ENCODE measurements around the gene ADIPOR2.

Gene ADIPOR2

DNA sequence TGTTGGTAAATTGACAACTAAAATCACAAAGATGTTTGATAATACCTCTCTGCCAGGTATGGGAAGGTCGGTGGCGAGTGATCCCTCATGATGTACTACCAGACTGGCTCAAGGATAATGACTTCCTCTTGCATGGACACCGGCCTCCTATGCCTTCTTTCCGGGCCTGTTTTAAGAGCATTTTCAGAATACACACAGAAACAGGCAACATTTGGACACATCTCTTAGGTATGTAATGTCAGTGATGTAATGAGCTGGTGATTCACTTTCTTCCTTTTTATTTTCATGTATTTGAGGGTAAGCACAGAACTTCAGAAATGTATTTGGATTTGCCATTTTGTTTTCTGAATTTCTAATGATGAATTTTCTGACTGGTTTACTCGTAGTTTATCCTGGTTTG, 86.9 kb downstream of the ADIPOR2 start:
- DNase-seq, result no peak

DNA sequence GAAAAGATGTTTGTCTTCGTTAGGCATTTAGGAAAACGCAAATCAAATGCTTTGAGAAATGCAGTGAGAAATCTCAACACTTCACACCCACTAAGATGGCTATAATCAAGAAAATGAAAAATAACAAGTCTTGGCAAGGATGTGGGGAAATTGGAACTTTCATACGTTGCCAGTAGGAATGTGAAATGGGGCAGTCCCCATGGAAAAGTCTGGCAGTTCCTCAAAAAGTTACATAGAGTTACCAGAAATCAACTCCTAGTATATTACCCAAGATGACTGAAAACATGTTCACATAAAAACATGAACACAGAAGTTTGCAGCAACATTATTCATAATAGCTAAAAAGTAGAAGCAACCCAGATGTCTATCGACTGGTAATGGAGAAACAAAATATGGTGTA, 88.0 kb downstream of the ADIPOR2 start:
- DNase-seq, result no peak

DNA sequence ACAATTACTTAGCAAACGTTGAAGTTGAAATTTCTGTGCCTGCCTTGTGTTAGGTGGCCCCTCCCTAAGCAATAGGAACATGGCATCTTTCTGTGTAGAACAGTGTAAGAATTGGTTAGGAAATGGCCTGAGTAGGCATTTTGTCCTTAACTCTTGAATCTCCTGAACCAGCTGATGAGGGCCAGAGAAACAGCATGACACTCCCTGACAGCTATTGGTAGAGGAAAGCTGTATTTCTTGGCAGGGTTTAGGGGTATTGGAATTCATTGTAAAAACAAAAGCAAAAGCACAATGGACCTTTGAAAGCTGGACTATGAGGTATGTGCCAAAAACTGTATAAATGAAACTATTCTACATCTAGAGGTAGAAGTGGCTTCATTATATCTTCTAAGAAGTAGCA, 88.9 kb downstream of the ADIPOR2 start:
- DNase-seq, result no peak

DNA sequence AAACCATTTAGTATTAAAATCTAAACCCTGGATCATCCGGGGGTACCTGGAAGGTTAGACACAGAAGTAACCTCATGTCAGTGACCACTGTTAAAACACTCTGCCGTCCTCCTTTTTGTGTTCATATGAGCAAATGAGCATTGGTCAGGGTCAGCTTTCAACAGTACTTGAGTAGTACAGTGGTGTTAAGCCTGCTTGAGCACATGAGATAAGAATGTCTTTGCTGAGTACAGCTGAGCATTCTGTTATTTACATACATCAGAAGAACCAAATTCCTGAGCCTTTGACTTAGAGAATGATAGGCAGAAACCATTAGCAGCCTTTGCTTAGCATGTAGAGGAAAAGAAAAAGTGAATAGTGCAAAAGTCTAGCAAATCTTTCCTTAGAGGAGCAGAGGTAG, 90.9 kb downstream of the ADIPOR2 start:
- DNase-seq, result no peak

DNA sequence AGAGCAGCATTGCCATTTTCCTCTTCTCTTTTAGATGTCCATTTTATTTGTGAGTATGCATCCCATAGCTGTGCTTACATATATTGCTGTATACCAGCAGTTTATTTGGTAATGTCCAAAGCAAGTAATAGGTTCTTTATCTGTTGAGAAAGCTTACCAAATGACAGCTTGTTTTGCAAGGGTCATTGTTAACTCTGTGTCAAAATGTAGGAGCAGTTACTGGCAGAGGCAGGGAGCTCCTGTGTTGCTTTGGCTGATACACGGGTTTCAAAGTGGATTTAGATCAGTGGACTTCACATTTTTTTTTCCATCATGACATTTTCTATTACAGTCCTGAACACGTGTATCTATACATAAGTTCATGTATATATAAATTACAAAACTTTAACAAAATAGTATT, 91.3 kb downstream of the ADIPOR2 start:
- DNase-seq, result no peak

DNA sequence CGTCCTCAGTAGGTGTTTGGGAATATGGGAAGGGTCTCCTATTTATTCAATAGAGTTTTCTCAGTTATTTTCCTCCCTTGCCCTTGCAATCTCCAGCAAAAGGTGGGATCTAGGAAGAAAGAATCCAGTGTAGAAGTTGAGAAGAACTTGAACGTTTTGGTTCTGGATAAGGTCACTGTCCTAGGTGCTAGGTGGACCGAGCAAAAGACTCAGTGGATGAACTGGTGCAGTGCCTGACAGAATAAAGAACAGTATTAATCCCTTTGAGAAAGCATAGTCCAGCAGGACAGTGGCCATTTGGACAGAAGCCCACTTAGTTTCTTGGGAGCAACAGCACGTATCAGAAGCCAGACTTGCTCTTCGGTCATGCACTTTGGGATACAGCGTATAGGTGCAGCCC, 96.8 kb downstream of the ADIPOR2 start:
- no peak for DNase-seq

DNA sequence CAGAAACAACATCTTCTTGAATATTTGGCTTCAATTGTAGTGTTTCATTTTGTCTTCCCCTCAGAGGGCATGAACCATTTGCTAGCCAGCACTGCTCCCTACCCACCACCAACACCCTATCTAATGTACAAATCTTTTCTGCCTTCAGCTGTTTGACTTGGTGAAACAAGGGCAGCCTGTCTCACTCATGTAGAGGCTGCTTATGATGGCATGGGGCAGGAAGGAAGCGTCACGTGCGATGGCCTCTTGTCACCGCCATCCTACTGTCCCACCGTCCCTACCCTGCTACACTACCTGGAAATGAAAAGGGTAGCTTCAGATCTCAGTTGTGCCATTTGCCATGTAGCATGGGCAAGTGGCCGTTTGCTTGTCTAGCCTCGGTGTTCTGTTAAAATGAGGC, 99.6 kb downstream of the ADIPOR2 start:
- DNase-seq, result peak; percentile 42

DNA sequence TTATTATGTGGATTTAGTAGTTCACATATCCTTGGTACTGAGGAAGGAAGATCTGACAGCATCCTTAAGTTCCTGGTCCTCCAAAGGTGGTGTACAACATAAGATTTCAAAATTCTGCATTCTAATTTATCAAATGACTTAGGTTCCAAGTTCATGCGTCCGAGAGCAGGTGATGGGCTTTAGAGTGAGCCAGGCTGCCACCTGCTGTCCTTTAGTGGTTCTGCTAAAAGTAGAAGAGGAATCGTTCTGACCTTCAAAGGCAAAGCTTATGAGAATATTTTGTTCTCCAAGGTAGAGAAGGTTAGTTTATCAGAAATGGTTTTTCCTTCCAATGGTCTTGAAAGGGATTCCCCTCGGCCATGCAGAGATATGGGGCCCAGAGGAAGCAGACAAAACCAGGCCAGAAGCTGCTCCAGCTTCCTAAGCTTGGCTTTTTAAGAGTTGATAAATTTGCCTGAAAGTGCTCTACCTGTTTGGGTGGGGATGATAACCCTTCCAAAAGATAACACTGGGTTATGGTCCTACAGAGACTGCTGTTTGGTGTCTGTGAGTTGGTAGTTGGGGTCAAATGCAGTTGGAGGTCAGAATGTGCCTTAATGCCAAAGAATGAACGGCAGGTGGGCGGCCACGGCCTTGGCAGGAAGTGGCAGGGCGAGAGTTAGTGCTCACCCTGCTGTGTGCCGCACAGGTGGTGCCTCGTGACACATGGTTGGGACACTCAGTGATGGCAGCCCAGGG, 100.4 kb downstream of the ADIPOR2 start:
- DNase-seq, result peak; percentile 93

DNA sequence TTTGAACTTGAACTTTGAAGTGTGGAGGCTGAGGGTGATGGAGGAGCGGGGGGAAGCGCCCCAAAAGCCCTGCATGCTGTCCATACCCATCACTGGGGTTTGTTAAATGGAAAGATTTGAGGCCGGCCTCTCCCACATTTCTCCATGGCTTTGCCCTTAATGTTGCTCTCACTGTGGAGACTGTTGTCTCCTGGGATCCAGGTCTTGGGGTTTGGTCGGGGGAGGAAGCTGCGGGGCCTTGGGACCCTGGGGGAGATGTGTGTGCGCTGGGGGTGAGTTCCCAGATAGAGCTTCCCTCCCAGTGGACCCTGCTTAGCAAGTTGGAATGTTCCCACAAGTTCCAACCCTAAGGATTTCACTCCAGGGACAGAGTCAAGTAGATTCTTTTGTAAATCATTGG, 101.5 kb downstream of the ADIPOR2 start:
- DNase-seq, result no peak

DNA sequence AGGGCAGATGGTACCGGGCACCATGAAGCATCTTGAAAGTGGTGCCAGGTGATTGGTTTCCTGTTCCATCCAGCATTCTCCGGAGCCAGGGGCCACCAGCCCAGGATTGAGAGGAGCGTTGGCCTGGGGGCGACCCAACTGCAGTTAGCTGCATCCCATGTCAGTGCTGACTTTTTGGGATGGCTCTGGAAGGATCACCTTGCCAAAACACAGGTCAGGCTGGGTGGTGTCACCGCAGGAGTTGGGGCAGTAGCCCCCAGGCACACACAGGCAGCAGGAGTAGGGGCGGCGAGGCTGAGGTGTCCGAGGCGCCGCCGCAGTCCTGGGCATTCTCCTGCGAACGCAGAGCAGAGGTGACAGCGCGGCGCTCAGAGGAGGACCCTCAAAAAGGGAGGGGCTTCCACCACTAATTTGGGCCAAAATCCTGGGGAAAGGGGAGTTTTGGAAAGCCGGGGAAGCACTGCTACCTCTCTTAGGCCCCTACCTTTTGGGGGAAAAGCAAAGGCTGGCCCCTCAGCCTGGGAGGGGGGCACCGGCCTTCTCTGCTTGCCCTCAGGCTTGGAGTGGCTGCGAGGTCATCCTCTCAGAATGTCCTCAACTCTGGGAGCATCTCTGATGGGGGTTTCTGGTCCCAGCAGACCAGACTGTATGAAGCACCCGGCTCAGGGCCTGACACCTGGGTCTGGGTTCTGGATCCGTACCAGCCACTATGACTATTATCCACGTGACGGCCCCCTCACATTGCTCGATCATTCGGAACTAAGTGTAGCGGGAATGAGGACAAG, 102.7 kb downstream of the ADIPOR2 start:
- no peak for DNase-seq

DNA sequence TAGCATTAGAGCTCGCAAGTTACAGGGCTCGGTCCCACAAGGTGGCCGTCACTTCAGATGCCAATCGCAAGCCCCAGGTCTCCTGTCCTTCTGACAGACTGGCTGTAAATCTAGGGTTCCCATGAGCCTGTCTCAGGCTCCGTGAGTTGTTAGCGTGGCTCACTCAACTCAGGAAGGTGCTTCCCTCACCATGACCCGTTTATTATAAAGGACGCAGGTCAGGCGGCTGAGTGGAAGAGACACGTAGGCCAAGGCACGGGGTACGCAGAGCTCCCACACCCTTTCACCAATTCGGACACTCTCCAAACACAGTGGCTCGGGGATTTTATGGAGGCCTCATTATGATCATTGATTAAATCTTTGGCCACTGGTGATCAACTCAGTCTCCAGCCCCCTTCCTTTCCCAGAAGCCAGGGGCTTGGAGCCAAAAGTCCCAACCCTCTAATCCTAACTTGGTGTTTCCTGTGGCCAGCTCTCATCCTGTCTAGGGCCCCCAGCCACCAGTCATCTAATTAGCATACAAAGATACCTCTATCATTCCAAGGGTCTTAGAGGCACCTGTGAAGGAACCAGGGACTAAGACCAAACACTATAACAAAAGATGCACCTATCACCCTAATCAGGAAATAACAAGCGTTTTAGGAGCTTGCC, 103.7 kb downstream of the ADIPOR2 start:
- DNase-seq, result no peak

DNA sequence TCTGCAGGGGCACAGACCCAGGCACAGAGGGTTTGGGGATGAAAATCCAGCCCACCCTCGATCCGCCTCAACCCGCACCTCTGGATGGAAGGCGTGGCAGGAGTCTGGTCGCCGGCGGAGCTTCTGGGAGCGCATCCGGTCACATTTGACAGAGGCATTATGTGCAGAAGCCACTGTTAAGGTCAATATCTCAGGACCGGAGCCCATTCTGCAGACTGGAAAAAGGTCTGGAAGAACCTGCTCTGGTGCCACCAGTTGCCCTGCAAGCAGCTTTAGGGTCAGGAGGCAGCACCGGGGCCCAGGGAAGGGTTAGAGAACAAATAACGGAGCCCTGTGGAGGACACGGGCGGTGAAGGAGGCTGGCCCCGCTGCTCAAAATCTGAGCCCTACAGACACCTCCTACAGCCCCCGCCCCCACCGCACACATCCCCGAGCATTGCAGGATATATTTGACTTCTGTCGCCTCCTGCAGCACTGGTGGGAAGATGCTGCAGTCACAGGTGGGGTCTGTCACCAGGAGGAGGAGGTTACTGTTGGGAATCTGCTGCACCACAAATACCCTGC, 104.4 kb downstream of the ADIPOR2 start:
- no peak for DNase-seq

DNA sequence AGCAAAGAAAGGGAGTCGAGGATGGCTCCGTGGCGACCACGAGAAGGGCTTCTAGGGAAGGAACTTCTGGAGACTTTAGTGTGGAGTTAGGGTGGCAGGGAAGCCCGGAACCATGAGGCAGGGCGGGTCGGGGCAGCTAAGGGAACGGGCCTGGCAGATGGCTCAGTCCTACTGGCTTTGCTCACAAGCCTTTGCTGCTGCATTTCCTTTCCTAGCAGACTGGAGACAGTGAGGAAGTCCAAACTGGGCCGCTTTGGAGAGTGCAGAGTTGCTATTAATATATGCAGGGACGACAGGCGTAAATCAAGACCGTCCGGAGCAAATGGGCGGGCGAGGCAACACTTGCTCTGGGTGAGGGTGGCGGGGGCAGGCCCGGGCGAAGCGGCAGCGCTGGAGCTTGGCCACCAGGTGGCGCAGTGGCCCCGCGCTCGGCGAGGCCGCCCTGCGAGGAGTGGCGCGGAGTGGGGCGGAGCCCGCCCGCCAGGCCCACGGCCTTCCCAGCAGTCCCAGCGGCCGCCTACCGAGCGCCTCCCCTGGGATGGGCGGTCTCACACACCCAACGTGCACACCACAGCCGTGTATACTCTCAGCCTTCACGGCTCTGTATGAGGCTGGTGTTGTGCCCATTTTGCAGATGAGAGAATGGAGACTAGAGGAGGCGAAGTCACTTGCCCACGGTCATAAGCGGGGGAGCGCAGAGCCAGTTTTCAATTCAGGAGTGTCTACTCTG, 105.1 kb downstream of the ADIPOR2 start:
- DNase-seq, result peak; percentile 96

DNA sequence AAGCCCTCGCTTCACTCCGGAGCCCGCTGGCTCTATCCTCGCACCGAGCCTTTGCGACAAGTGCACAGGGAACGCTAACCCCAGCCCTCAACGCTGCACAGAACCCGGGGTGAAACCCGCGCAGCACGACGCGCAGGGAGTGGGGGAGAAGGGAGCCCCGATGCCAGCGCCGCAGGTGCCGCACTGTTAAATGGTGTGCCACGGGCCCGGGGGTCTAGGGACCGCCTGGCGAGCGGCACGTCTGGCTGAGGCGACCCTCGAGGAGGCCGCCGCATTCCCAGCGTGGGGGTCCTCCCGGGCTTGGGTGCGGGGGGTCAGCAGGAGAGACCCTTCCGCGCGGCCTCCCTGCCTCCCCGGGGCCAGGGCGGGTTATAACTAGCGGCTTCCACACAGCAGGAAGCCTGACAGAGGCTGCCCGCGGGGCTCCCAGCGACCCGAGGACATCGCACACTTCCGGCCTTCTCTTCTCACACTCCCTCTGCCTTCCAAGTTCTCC, 105.7 kb downstream of the ADIPOR2 start:
- DNase-seq, result peak; percentile 80

DNA sequence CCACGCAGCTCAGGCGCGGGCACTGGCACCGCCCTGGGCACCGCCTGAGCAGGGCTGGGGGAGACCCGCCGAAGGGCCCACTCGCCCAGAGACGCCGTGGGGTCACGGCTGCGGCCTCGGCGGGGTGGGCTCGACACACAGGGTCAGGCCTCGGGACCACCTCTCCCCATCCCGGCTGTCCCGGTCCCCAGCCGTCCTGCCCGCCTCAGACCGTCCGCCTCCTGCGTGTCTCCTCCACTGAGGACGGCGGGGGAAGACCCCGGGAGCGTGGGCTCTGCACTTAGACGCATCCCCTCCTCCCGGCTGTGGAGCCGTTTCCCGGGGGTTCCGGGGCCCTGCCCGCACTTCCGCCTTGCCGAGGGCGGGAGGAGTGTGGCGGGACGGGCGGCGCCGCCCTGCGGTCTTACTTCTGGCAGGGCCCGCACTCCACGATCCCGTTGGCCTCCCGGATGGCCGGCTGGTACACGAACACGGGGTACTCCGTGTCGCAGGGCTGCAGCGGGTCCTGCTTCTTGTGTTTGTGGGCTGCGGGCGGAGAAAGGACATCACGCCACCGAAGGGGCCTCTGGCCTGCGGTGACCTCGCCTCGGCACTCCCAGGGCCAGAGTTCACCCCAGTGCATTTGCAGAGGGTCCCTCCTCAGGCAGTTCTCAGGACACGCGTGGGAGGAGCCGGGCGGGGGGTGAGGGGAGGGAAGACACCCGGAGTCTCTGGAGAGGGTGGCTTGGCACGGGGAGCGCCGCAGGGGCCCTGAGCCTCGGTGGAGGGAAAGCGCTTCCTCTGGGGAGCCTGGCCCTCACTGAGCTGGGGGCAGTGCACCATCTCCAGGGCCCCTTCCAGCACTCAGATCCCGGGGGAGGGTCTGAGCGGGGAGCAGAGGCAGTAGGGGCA, 106.4 kb downstream of the ADIPOR2 start:
- DNase-seq, result peak; percentile 78

DNA sequence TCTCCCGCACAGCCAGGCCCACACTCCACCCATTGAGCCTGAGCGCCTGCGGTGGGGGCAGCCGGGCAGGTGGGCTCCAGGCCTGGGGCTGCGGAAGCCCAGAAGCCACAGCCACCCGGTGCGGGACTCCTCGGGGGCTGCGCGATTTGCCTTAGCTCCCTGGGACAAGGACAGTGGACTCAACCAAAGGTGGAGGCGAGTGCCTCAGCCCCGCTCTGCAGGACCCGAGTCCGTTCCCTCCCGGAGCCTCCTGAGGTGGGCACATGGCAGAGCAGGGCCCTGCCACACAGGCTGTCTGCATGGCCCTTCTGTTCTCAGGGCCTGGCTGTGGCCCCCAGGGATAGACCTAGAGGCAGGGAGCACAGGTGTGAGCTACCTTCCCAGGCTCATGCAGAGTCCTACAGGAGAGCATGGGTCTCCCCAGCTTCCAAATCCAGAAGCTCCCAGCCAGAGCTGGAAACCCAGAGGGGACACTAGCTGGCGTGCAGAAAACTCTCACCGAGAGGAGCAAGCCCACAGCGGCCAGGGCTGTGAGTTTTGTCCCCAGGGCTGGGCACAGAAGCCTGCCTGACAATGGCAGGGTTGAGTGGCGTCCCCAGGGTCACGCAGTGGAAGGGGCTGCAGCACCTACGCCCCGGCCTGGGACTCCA, 107.2 kb downstream of the ADIPOR2 start:
- DNase-seq, result no peak

DNA sequence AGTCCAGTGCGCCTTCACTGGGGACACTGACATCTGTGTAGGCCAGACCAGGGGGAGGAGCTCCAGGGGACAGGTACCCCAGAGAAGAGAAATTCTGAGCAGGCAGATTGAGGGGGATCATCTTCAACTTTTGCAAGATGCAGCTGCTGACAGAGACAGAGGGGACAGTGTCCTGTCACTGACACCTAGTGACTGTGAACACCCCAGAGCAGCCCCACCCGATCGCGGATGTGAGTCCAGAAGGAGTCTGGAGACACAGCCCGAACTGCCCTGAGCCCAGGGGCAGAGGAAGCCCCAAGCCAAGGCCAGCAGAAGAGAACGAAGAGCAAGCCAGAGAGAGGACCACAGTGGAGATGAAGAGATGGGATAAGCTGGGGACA, 107.8 kb downstream of the ADIPOR2 start:
- DNase-seq, result no peak

DNA sequence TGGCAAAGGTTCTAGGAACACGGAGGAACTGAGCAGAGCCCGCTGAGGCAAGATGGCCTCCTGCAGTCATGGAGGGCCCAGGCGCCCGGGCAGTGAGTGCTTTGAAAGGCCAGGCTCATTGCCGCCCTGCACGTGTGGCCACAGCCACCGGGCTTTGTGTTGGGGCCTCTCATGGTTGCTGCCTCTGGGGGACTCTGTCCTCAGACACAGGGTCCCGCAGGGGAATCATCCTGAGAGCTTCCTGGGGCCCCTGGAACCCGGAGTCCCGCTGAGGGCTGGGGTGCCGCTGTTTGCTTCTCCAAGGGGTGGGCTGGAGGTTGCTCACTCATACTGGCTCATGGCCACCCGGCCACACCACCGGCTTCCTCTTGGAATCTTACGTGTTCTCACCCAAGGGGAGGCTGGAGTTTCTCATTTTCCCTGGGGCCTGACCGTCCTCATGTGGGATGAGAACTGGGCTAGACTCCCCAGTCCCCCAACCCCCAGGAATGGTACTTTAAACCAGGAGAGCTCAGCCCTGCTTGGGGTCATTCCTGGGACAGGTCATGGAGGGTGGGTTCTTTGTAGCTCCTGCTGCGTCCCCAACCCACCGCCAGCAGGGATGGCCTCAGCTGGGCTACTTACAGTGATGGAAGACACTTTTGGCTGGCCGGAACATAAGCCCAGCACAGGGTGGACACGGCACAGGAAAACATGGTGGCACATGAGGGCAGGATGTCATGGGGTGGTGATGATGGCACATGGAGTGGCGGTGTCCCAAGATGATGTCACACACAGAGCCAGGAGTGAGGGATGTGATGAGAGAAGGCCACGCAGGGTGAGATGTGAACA, 108.4 kb downstream of the ADIPOR2 start:
- DNase-seq, result no peak

DNA sequence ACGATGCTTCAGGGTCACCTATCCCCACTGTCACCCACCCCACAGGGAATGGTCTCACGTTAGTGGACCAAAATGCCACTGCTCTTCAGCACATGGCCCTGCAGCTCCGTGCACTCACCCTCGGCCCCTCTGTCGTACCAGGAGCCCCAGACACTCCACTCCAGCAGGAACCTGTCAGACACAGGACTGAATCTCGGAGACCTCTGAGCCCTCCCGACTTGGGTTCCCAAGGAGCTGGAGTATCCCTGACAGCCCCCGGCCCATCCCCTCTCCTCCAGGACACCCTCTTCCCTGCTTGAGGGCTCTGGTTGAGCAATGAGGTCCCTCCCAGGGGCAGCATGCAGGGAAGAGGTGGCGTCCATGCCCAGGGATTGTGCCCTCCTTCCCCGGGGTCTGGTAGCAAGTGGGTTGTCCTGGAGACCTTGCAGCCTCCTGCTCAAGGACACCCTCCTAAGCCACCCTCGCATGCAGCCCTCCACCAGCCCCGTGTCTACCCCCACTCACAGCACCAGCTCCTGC, 109.1 kb downstream of the ADIPOR2 start:
- no peak for DNase-seq
